ENCODE data around the gene FSTL5. TPM values are rescaled to one million over a fixed set of nuclear protein-coding genes. Genes with fewer than 3 reads are reported as not detected.

FSTL5 gene
- total RNA-seq, 1 experiment from 2014 or later: not detected

GRCh38 chr4:161585011-161585410 lies 578.8 kb downstream of the FSTL5 start:
- Histone ChIP-seq H3K27ac (ENCODE audit: insufficient read length, low read depth, low read length) (no peak overlapping the region), H2BK5ac (ENCODE audit: insufficient read length, low read length) (no peak overlapping the region), H3K27me3 (ENCODE audit: insufficient read depth, low read length) (no peaks in the 10 kb centered on the region), H2AFZ (ENCODE audit: low read length) (no peak overlapping the region), H3K14ac (ENCODE audit: insufficient read depth, low read length) (no peak overlapping the region), H2BK20ac (ENCODE audit: low read depth, low read length, poor library complexity, severe bottlenecking) (no peak overlapping the region), H3K4me2 (ENCODE audit: insufficient read depth, insufficient read length, low read length) (no peak overlapping the region), H3K79me2 (ENCODE audit: insufficient read depth, low read length) (no peaks in the 10 kb centered on the region), H4K20me1 (ENCODE audit: control insufficient read depth, insufficient read depth, insufficient read length) (no peaks in the 10 kb centered on the region), H3K4me1 (ENCODE audit: insufficient read depth, low read length) (no peaks in the 10 kb centered on the region; the same call in 1 of the 2 replicates), H3K79me1 (ENCODE audit: insufficient read depth, low read depth, low read length, poor library complexity, severe bottlenecking) (no peaks in the 10 kb centered on the region), H2AK5ac (ENCODE audit: insufficient read length, low read length) (no peak overlapping the region), H4K5ac (ENCODE audit: insufficient read length, low read depth, low read length) (no peak overlapping the region), H3K23ac (ENCODE audit: insufficient read length, low read depth, low read length) (no peak overlapping the region), H4K91ac (ENCODE audit: insufficient read length, low read depth, low read length) (no peak overlapping the region), H3T11ph (ENCODE audit: low read length) (no peak overlapping the region), H3K9ac (ENCODE audit: extremely low read depth, insufficient read length, low read length) (no peak overlapping the region), H3K4ac (ENCODE audit: low read depth, low read length) (no peak overlapping the region), H2BK12ac (ENCODE audit: insufficient read length, low read depth, low read length) (no peak overlapping the region), H3K9me3 (ENCODE audit: control insufficient read depth, low read depth, low read length) (no peaks in the 10 kb centered on the region), H4K8ac (replicated peaks; ENCODE audit: insufficient read length, low read depth, low read length) (no peak overlapping the region), H2BK120ac (ENCODE audit: low read depth, low read length, poor library complexity, severe bottlenecking) (no peak overlapping the region), H3K18ac (ENCODE audit: insufficient read length, low read depth, low read length) (no peak overlapping the region), H3K23me2 (ENCODE audit: insufficient read length, low read depth, low read length, poor library complexity, severe bottlenecking) (no peaks in the 10 kb centered on the region), H2BK15ac (ENCODE audit: low read depth, low read length) (no peak overlapping the region), H3K56ac (ENCODE audit: insufficient read length, low read depth, low read length) (no peak overlapping the region)
- H3K27ac Mint-ChIP-seq: peak overlapping the region in 1 of 3 experiments; percentile 81; a peak in 1 of 7 replicates
- no CpG with 5 or more reads among the region's 6 CpGs for WGBS (ENCODE audit: extremely low coverage, insufficient read length, low lambda C conversion rate)
- no peaks in the 10 kb centered on the region; a peak in 1 of 7 replicates for H3K36me3 Mint-ChIP-seq (ENCODE audit: insufficient read depth in 1 of 3, low read depth in 3 of 3)
- H3K9me3 Mint-ChIP-seq: no peaks in the 10 kb centered on the region
- peaks cover 10 to 16% of the 10 kb centered on the region in 2 experiments for H3K4me1 Mint-ChIP-seq
- H3K27me3 Mint-ChIP-seq (ENCODE audit: low read depth): no peaks in the 10 kb centered on the region
- H3K4me3 Mint-ChIP-seq: no peak overlapping the region
- no peak for DNase-seq
- TF ChIP-seq CTCF (conservative IDR thresholded peaks at IDR 0.05): no peak

Measured in H9 (cell line).